HCT116 (cell line): ENCODE measurements around the gene ABHD16A. TPM values are rescaled to one million over a fixed set of nuclear protein-coding genes. Genes with fewer than 3 reads are reported as not detected.
A peak's percentile ranks its signal among the peaks of the same experiment; 100 is the strongest.

Experiments
- ATAC-seq: fragments of 200-7000 bp; cut with Tn5 transposase; 2 replicates; pipeline ENCODE4 v1.9.1; 2020; ENCODE audit warnings: mild to moderate bottlenecking, moderate library complexity
- BruUV-seq: library from RNA; stranded (reverse); fragments of 400-500 nt; replicated peaks from 2 replicates; lab custom pipeline; 2021; lab: Mats Ljungman, UMichigan
- CTCF ChIA-PET: fragments of 300-600 bp; sonication (Branson Sonifier 250); formaldehyde crosslinking; loops from one replicate; lab custom pipeline; 2021; ENCODE audit warnings: antibody characterized with exemption; lab: Charles Lee
- POLR2A ChIA-PET: fragments of 300-600, 350-600 bp; sonication (Branson Sonifier 250); formaldehyde crosslinking; loops from one replicate; lab custom pipeline; 2021; ENCODE audit warnings: antibody characterized with exemption; lab: Charles Lee
- RAD21 ChIA-PET, 2 experiments: fragments of 300-600 bp; sonication (Branson Sonifier 250); formaldehyde crosslinking; loops; one replicate each; lab custom pipeline; 2023; ENCODE audit warnings: low total read pairs in 2 of 2; ENCODE audit not compliant: uncharacterized antibody in 2 of 2, unreplicated experiment in 2 of 2, low non-redundant PET in 1 of 2; lab: Charles Lee
- DNase-seq: peaks from one replicate; pipeline ENCODE4 v3.0.0-alpha.2; 2010; ENCODE audit warnings: low read depth, low spot score
- H2AFZ ChIP-seq: fragments of 200-600 bp; shearing (Covaris generic), sonication (generic); 2 replicates; pipeline ENCODE4 v1.6.1; 2017; ENCODE audit warnings: low read depth, mixed run types, mixed read lengths, antibody characterized with exemption, low read length; ENCODE audit not compliant: poor library complexity, severe bottlenecking
- H3K27ac ChIP-seq: 2 replicates; pipeline ENCODE4 v1.5.1; 2012; ENCODE audit warnings: low read depth, low read length
- H3K27me3 ChIP-seq: fragments of 200-600 bp; sonication (generic); 2 replicates; pipeline ENCODE4 v1.6.1; 2016; ENCODE audit warnings: mixed run types, low read length, mixed read lengths; ENCODE audit not compliant: insufficient read depth
- H3K36me3 ChIP-seq, 2 experiments: fragments of 200-500 bp in 1 of 2; fragments of 200-600 bp in 1 of 2; sonication (Bioruptor generic) in 1 of 2; sonication (generic) in 1 of 2; 2 replicates each; pipeline versions ENCODE4 v1.5.1 to v1.6.1; 2014 to 2016; ENCODE audit warnings: low read length in 2 of 2, inconsistent platforms in 1 of 2, mixed read lengths in 1 of 2, mixed run types in 1 of 2; ENCODE audit not compliant: insufficient read depth in 2 of 2, control insufficient read depth in 1 of 2
- H3K4me1 ChIP-seq, 2 experiments: fragments of 200-600 bp in 1 of 2; sonication (generic) in 1 of 2; 2 replicates each; pipeline versions ENCODE4 v1.5.1 to v1.6.1; 2012 to 2017; ENCODE audit warnings: low read length in 2 of 2, inconsistent platforms in 1 of 2, mild to moderate bottlenecking in 1 of 2, mixed read lengths in 1 of 2, mixed run types in 1 of 2, moderate library complexity in 1 of 2; ENCODE audit not compliant: insufficient read depth in 2 of 2, control insufficient read depth in 1 of 2
- H3K4me2 ChIP-seq: fragments of 200-600 bp; sonication (generic); 2 replicates; pipeline ENCODE4 v1.6.1; 2017; ENCODE audit warnings: mixed run types, low read length, mixed read lengths
- H3K4me3 ChIP-seq, 2 experiments: fragments of 200-600 bp in 1 of 2; sonication (generic) in 1 of 2; replicated peaks in 1 of 2; 2 replicates each; pipeline ENCODE4 v1.5.1; 2011 to 2016; ENCODE audit warnings: low read length in 2 of 2, control low read depth in 1 of 2, low read depth in 1 of 2, mild to moderate bottlenecking in 1 of 2, mixed read lengths in 1 of 2, mixed run types in 1 of 2
- H3K79me2 ChIP-seq: fragments of 200-600 bp; sonication (generic); 2 replicates; pipeline ENCODE4 v1.6.1; 2017; ENCODE audit warnings: mild to moderate bottlenecking, mixed run types, low read length, moderate library complexity, mixed read lengths; ENCODE audit not compliant: insufficient read depth
- H3K9ac ChIP-seq: fragments of 200-600 bp; sonication (generic); 2 replicates; pipeline ENCODE4 v1.6.1; 2016; ENCODE audit warnings: low read length, mixed read lengths
- H3K9me2 ChIP-seq: fragments of 200-600 bp; sonication (generic), shearing (Covaris generic); 2 replicates; pipeline ENCODE4 v1.6.1; 2017; ENCODE audit warnings: mixed run types, mild to moderate bottlenecking, moderate library complexity; ENCODE audit not compliant: insufficient read depth
- H3K9me3 ChIP-seq, 2 experiments: fragments of 200-500 bp in 1 of 2; fragments of 200-600 bp in 1 of 2; sonication (Bioruptor generic) in 1 of 2; sonication (generic) in 1 of 2; 2 replicates each; pipeline ENCODE4 v1.6.1; 2014 to 2017; ENCODE audit warnings: low read length in 2 of 2, mixed read lengths in 2 of 2, inconsistent platforms in 1 of 2, low read depth in 1 of 2, mild to moderate bottlenecking in 1 of 2, mixed run types in 1 of 2, moderate library complexity in 1 of 2; ENCODE audit not compliant: control insufficient read depth in 1 of 2, insufficient read depth in 1 of 2
- H4K20me1 ChIP-seq: fragments of 200-600 bp; sonication (generic), shearing (Covaris generic); 2 replicates; pipeline ENCODE4 v1.6.1; 2017; ENCODE audit warnings: mixed run types, mild to moderate bottlenecking, moderate library complexity; ENCODE audit not compliant: insufficient read depth
- ATF3 ChIP-seq: IDR thresholded peaks from 2 replicates; pipeline ENCODE4 v1.6.1; 2012
- CBX3 ChIP-seq: IDR thresholded peaks from 2 replicates; pipeline ENCODE4 v1.6.1; 2012; ENCODE audit warnings: low read depth
- CEBPB ChIP-seq: IDR thresholded peaks from 2 replicates; pipeline ENCODE4 v1.6.1; 2012; ENCODE audit warnings: low read depth
- FOSL1 ChIP-seq: IDR thresholded peaks from 2 replicates; pipeline ENCODE4 v1.6.1; 2012; ENCODE audit warnings: low read depth
- MAX ChIP-seq: IDR thresholded peaks from 2 replicates; pipeline ENCODE4 v1.6.1; 2012
- POLR2AphosphoS5 ChIP-seq: IDR thresholded peaks from 2 replicates; pipeline ENCODE4 v1.6.1; 2011; ENCODE audit warnings: mild to moderate bottlenecking, low read depth, low read length, moderate library complexity
- RAD21 ChIP-seq: IDR thresholded peaks from 2 replicates; pipeline ENCODE4 v1.6.1; 2012; ENCODE audit warnings: low read depth, mild to moderate bottlenecking
- SP1 ChIP-seq: IDR thresholded peaks from 2 replicates; pipeline ENCODE4 v1.6.1; 2012; ENCODE audit warnings: low read depth
- SRF ChIP-seq: IDR thresholded peaks from 2 replicates; pipeline ENCODE4 v1.6.1; 2012; ENCODE audit warnings: low read depth
- YY1 ChIP-seq: IDR thresholded peaks from 2 replicates; pipeline ENCODE4 v1.6.1; 2011; ENCODE audit warnings: low read length, low read depth, moderate library complexity, mild to moderate bottlenecking; ENCODE audit not compliant: insufficient replicate concordance; ENCODE audit errors: extremely low read depth
- ZBTB33 ChIP-seq: IDR thresholded peaks from 2 replicates; pipeline ENCODE4 v1.6.1; 2011; ENCODE audit warnings: mild to moderate bottlenecking, low read length, moderate library complexity; ENCODE audit not compliant: insufficient replicate concordance; ENCODE audit errors: extremely low read depth
- intact Hi-C: fragments of 100-400 bp; cut with micrococcal nuclease; formaldehyde crosslinking; loops from 2 replicates; pipeline ENCODE4 v1.10.0; 2022
- total RNA-seq: library from RNA; stranded (reverse); gene quantifications from one replicate; pipeline ENCODE4 v1.2.1, GENCODE V29; 2021; ENCODE audit not compliant: unreplicated experiment

The ABHD16A gene
- total RNA-seq, 1 experiment from 2014 or later = 32.4 TPM

GRCh38 chr6:31718265-31718664 is 15.1 kb upstream of the ABHD16A start:
- Histone ChIP-seq H2AFZ (no peak overlapping the region), H3K27ac (peak overlapping the region; percentile 36; the same call in 1 of the 2 replicates), H3K4me1 (peaks cover 39 to 54% of the 10 kb centered on the region in 2 experiments), H3K36me3 (no peaks in the 10 kb centered on the region)
- TF ChIP-seq CBX3 = peak; percentile 39; the same call in 1 of the 2 replicates
- no peak; the same call in 1 of the 2 replicates for TF ChIP-seq RAD21
- no peak for TF ChIP-seq ATF3
- no peak for TF ChIP-seq CEBPB
- TF ChIP-seq ZBTB33 = no peak
- peak; percentile 55 for TF ChIP-seq POLR2AphosphoS5
- TF ChIP-seq FOSL1 = no peak
- TF ChIP-seq MAX = peak; percentile 54; the same call in 1 of the 2 replicates
- TF ChIP-seq SP1 = peak; percentile 93
- TF ChIP-seq SRF = no peak
- peak; percentile 63 for TF ChIP-seq YY1
- TF ChIP-seq, all 23 proteins: peak for 5
- no TSS peak for BruUV-seq
- Histone ChIP-seq H3K9me2 (no peaks in the 10 kb centered on the region), H3K9ac (no peak overlapping the region), H4K20me1 (no peaks in the 10 kb centered on the region), H3K4me3 (peak overlapping the region in 1 of 2 experiments; percentile 14; a peak in 2 of 4 replicates), H3K4me2 (peak overlapping the region; percentile 68), H3K9me3 (no peaks in the 10 kb centered on the region), H3K79me2 (no peaks in the 10 kb centered on the region), H3K27me3 (no peaks in the 10 kb centered on the region)
- peak; percentile 71 for DNase-seq
- intact Hi-C loops = no loop called here
- POLR2A ChIA-PET = no interaction called here
- peak; percentile 79 for ATAC-seq
- CTCF ChIA-PET = no interaction called here
- RAD21 ChIA-PET = no interaction called here
